DMS 273 (cell line): ENCODE data around the gene RAB8A.

Source experiments
- DNase-seq: peaks from one replicate; lab custom pipeline; 2025; ENCODE audit not compliant: unreplicated experiment; lab: John Stamatoyannopoulos, UW

Gene RAB8A

GRCh38 chr19:16111160-16111908 lies at the start of gene RAB8A:
TSS of gene RAB8A (plus strand) at chr19:16111889. CDS start at chr19:16111902, 13 bp downstream.
- DNase-seq = peak; percentile 99

DNA sequence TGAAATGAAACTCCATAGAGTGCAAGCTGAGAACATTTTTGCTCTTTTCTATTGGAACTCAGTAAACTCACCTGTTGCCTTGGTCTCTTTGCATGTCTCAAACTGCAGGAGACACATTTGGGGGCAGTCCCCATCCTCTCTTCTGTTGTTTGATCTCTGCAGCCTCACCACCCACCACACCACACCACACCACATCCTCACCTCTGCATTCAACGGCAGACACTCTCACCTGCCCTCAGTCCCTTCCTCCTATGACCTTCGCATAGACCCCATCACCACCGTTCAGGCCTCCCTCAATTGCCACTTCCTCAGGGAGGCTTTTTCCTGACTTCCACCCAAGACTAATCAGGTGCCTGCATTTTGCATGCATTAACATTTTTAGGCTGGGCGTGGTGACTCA lies 49.7 kb upstream of the RAB8A start:
- no peak for DNase-seq

DNA sequence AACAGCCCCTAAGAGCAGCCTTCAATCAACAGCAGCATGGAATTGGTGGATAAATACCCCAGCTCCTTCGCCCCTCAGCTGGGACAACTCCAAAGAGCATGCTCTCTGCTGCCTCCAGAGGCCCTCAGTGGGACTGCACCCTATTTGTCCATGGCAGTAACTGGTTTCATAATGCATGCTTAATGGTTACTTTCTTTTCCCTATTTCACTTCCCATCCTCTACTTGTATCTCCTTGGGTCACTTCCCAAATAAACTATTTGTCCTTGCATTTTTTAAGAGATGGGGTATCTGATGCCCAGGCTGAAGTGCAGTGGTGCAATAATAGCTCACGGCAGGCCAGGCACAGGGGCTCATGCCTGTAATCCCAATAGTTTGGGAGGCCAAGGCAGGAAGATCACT lies 48.9 kb upstream of the RAB8A start:
- peak; percentile 75 for DNase-seq

DNA sequence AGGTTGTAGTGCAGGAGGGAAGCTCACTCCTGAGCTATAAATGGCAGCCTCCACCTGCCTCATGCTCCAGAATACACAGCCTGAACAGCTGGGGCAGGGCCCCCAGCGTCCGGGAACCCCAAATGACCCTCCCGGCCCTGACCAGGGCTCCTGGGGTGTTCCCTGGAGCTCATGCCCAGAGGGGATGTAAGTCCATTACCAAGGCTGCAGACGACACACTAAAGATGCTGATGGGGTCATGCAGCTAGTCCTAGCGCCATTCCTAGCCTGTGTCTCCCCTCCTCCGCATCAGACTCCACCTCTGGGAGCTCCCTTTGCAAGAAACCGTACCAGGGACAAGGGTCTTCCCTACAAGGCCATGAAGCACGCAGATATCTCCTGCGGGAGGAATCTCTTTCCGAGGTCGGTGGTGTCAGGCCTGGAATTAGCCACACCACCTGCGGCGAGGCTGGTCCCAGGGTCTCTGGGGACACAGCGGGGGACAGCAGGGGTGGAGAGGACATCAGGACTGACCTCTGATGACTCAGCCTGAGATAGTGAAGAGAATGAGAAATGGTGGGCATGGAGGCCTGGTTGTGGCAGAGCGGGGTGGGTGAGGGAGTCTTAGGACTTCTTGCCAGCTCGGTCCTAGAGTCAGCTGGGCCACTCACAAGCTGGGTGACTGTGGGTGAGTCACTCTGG lies 47.3 kb upstream of the RAB8A start:
- DNase-seq = no peak

DNA sequence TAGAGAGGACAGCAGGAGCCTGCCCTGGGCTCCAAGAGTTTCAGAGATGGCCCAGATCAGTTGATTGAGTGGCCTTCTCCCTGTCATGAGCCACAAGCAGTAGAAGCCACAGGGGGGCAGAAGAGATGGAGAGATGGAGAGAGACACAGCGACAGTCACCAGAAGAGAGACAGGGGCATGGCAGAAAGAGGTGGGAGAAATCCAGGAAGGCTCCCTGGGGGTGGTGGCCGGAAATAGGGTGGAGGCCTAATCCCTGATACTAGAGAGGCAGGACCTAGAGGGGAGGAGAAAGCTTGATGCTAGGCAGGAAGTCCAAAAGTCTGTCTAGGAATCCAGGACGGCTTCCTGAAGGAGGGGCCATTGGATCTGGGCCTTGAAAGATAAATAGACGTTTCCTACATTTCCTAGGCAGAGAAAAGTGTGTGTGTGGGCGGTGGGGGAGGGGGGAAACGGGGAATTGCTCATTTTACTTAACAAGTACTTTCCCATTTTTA lies 45.0 kb upstream of the RAB8A start:
- DNase-seq = peak; percentile 49

GRCh38 chr19:16067205-16067938 lies 44.3 kb upstream of the RAB8A start:
- DNase-seq = peak; percentile 38

GRCh38 chr19:16068696-16069259 lies 42.9 kb upstream of the RAB8A start:
- no peak for DNase-seq

- DNase-seq = no peak
Observed at GRCh38 chr19:16069813-16070365, 41.8 kb upstream of the RAB8A start.

- no peak for DNase-seq
Observed at GRCh38 chr19:16070366-16070990, 41.2 kb upstream of the RAB8A start.

DNA sequence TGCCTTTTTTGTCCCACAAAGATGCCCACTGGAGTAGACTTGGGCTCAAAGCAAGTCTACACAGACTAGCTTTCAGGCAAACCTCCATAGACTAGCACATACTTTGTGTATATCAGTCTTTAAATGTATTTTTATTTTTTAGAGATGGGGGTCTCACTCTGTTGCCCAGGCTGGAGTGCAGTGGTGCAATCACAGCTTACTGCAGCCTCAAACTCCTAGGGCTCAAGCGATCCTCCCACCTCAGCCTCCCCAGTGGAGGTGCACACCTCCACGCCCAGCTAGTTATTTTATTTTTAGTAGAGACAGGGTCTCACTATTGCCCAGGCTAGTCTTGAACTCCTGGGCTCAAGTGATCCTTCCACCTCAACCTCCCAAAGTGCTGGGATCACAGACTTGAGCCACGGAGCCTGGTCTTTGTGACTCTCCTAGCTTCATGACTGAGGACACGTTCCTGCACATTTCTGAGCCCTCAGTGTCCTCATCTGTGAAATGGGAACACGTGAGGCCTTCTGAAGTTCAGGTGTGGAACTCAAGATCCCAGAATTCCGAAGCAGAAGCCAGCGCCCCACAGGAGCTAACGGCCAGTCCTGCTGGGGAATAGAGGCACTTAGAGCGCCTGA lies 40.5 kb upstream of the RAB8A start:
- no peak for DNase-seq

GRCh38 chr19:16073481-16073880 lies 38.2 kb upstream of the RAB8A start:
- DNase-seq = no peak

DNA sequence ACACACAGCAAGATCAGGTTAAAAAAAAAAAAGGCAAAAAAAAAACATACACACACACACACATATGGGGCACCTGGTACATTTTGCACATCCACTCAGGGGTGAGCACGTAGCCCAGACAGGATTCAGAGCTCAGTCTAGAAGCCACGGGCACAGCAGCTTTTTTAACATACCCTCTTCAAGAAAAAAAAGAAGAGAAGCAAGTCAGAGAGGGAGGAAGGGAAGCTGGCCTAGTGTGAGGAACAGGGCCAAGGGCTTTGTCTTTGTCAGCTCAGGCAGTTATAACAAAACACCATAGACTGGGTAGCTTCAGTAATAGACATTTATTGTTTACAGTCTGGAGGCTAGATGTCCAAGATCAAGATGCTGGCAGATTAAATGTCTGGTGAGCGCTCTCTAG lies 37.7 kb upstream of the RAB8A start:
- no peak for DNase-seq

DNA sequence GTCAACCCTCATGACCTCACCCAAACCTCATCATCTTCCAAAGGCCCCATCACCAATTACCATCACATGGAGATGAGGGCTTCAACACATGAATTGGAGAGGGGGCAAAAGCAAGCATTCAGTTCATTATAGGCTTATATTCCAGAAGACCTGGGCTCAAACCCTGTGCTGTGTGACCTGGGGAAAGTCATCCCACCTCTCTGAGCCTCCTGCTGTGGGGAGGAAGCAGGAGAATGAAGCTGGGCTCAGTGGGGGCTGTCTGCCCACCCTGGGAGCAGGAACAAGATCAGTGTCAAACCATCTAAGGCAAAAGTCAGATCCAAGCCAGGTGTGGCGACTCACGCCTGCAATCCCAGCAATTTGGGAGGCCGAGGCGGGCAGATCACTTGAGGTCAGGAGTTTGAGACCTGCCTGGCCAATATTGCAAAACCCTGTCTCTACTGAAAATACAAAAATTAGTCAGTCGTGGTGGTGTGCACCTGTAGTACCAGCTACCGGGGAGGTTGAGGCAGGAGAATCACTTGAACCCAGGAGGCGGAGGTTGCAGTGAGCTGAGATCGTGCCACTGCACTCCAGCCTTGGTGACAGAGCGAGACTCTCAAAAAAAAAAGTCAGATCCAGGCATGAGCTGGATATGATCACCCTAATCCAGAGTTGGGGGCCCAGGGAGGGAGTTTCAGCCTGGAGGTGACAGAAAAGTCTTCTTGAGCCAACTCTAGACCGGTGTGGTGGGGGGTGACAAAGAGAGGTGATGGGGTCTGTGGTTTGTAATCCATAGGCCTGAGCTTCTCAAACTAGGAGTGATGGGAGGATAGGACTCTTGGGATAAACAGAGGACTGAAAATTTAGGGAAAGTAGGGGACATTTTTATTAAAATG lies 37.0 kb upstream of the RAB8A start:
- DNase-seq = no peak

DNA sequence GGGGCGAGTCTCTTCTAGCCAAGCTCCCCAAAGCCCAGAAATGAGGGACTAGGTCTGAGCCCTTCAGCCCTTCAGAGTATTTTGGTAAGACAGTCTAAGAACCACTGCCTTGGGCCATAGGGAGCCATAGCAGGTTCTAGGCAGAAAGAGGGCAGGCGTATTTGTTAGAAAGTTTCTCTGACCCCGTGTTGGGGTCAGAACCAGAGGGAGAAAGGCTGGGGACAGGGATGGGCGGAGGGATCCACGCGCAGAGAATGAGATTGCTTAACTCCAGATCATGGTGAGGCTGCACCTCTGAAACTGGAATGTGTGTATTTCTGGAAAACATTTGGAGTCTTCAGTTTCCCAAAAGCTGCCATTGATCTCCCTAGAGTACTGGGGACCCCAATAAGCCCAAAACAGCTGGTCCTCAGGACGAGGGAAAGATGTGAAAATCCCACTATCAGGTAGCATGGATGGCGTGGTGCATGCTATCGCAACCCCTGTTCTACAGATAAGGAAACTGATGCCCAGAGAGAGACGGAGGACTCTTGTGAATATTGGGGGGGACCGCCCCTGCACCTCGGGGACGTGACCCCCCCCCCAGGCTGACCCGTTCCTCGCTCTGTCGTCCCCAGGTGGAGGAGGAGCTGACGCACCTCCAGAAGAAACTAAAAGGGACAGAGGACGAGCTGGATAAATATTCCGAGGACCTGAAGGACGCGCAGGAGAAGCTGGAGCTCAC lies 36.1 kb upstream of the RAB8A start:
- no peak for DNase-seq

- peak; percentile 92 for DNase-seq
Observed at GRCh38 chr19:16076154-16076957, 35.3 kb upstream of the RAB8A start, which contains the start of gene TPM4. TSS of gene TPM4 (plus strand) at chr19:16076495. CDS start at chr19:16076566, 71 bp downstream.

GRCh38 chr19:16076958-16077611 lies 34.6 kb upstream of the RAB8A start:
- DNase-seq = peak; percentile 72
